ES-I3 (cell line): ENCODE data around the gene RARG.
"Not testable (repeated sequence)": the region's sequence is repeated elsewhere in the genome, so short reads cannot be mapped to it uniquely, and the experiment has no call there.

Experiments used
- H3K36me3 ChIP-seq: 2 replicates; pipeline ENCODE4 v1.6.1; 2013; ENCODE audit warnings: mild to moderate bottlenecking, low read length, control low read depth, moderate library complexity; ENCODE audit not compliant: insufficient read depth
- H3K4me1 ChIP-seq: 2 replicates; pipeline ENCODE4 v1.6.1; 2013; ENCODE audit warnings: mild to moderate bottlenecking, control low read depth, low read length; ENCODE audit not compliant: insufficient read depth
- H3K9ac ChIP-seq: 2 replicates; pipeline ENCODE4 v1.6.1; 2013; ENCODE audit warnings: low read depth, mild to moderate bottlenecking, low read length, moderate library complexity
- H3K9me3 ChIP-seq: 2 replicates; pipeline ENCODE4 v1.6.1; 2013; ENCODE audit warnings: mild to moderate bottlenecking, low read length, moderate library complexity; ENCODE audit not compliant: control insufficient read depth, insufficient read depth

The RARG gene

DNA sequence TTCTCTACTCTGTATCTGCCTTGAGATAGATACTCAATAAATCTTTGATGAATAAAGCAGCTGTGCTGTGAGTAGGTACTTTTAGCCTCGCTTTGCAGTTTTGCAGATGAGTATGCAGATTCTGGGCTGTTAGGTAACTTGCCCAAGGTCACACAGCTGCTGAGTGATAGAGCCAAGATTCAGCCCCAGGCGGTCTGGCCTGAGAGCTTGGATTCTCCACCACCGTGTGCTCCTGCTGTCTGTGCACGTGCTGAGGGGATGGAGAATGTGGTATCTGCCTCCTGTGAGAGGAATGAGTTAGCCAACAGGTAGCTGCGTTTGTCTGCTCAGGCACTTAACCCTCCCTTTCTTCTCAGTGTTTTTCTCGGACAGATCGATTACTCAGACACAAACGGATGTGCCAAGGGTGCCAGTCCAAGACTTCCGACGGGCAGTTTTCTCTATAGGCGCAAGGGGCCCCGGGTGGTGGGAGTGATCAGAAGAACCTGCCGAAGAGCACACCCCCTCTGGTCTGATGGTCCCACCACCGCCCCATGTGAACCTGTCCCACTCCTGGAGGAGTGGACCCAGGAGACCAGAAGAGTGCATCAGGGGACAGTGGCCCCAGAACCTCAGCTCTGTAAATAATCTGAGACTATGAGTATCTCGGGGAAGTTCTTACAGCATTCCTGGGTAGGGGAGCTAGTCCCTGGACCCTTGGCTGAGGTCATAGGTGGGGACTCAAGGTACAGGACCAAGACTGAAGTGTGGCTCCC, 44.7 kb downstream of the RARG start:
- Histone ChIP-seq H3K4me1 (no peaks in the 10 kb centered on the region), H3K36me3 (no peaks in the 10 kb centered on the region; the same call in none of the 2 replicates), H3K9ac (no peak overlapping the region), H3K9me3 (no peaks in the 10 kb centered on the region)

DNA sequence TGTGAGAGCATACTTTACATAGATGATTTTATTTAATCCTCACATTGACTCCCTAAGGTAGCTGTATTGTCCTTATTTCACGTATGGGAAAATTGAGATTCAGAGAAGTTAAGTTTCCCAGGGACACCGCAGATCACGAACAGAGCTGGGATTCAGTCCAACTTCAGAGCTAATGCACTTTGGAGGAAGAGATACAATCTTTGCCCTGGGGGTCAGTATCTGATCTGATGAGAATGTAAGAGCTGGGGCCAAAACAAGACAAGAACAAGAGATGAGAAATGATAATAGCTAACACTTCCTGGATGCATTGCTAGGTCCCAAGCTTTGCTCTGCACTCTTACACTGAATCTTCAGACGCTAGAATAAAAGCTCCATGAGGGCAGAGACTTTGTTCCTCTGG, 45.3 kb downstream of the RARG start:
- Histone ChIP-seq H3K36me3 (no peaks in the 10 kb centered on the region; the same call in none of the 2 replicates), H3K9ac (no peak overlapping the region), H3K4me1 (peaks cover under 1% of the 10 kb centered on the region; the same call in 1 of the 2 replicates), H3K9me3 (no peaks in the 10 kb centered on the region)

DNA sequence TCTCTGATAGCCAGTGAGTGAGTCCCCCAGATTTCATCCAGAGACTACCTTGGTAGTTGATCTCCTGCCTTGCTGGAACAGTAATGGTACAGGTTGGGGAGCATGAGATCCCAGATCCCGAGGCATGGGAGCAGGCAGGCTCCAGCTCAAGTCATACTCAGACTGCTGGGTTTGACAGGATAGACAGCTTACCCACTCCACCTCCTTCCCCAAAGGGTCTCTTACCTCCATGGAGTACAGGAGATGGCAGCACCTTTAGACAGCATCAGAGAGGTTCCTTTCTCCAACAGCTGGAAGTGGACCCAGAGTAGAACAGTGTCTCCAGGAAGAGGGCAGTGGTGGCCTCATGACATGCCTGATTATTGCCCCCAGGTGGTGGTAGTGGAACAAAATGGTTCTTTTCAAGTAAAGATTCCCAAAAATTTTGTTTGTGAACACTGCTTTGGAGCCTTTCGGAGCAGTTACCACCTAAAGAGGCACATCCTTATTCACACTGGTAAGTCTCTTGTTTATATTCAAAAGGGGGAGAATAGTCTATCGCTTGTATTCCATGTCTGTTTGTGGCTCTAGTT, 46.3 kb downstream of the RARG start:
- Histone ChIP-seq H3K4me1 (peaks cover 4% of the 10 kb centered on the region; the same call in 1 of the 2 replicates), H3K9ac (no peak overlapping the region), H3K9me3 (no peaks in the 10 kb centered on the region), H3K36me3 (no peaks in the 10 kb centered on the region; the same call in none of the 2 replicates)

DNA sequence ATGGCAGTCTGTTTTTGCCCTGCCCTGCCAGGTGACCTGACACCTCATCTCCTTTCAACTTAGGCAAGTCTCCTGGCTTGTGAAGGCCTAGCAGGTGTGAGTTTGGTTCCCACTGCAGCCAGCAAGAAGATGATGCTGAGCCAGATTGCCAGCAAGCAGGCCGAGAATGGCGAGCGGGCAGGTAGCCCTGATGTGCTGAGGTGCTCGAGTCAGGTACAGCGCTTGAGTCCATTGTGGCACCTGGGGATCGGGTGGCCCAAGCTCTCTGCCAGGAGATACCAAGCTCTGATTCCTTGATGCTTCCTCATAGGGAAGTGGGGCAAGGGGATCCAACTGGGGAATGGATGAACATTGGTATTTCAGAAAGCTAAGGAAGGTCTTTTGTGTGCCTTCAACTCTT, 47.2 kb downstream of the RARG start:
- no peak overlapping the region for H3K9ac ChIP-seq
- no peaks in the 10 kb centered on the region; the same call in none of the 2 replicates for H3K36me3 ChIP-seq
- H3K9me3 ChIP-seq: no peaks in the 10 kb centered on the region
- H3K4me1 ChIP-seq: peaks cover 4% of the 10 kb centered on the region; the same call in 1 of the 2 replicates

DNA sequence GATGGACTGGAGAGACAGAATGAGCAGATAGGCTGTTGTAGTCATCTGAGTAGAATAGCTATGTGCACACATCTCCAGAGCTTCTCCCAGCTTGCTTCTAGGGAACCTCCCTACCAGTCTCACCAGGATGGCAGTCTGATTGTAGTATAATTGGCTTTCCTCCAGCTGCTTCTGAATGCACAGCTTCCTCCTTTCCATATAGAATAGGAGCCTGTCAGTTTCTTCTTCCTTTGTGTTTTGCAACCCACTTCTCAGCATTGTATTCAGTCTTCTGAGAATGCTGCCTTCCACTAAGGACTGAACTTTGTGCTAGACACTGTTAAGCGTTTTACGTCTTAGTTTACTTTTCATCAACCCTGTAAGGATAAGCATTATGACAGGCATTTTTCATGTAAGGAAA, 49.1 kb downstream of the RARG start:
- Histone ChIP-seq H3K9me3 (no peaks in the 10 kb centered on the region), H3K36me3 (no peaks in the 10 kb centered on the region; the same call in none of the 2 replicates), H3K4me1 (peaks cover 4% of the 10 kb centered on the region; the same call in 1 of the 2 replicates), H3K9ac (no peak overlapping the region)

DNA sequence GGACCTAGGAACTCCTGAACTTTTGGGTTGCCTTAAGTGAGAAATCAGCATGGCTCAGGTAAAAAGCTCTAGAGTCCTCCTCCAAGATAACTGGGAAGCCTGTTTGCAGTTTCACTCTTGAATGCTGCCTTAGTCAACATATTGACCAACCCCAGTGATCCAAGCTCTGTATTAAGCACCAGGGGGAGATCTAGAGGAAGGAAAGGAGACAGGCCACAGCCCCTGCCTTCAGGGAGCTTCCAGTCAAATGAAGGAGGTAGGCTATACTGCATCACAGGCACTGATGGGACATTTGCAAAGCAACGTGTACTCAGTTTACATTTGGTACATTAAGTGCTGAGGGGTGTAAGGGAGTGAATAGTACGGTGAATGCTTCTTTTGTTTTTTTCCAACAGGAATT, 50.1 kb downstream of the RARG start:
- H3K36me3 ChIP-seq: no peaks in the 10 kb centered on the region; the same call in none of the 2 replicates
- no peak overlapping the region for H3K9ac ChIP-seq
- no peaks in the 10 kb centered on the region for H3K9me3 ChIP-seq
- H3K4me1 ChIP-seq: peaks cover 4% of the 10 kb centered on the region; the same call in 1 of the 2 replicates

DNA sequence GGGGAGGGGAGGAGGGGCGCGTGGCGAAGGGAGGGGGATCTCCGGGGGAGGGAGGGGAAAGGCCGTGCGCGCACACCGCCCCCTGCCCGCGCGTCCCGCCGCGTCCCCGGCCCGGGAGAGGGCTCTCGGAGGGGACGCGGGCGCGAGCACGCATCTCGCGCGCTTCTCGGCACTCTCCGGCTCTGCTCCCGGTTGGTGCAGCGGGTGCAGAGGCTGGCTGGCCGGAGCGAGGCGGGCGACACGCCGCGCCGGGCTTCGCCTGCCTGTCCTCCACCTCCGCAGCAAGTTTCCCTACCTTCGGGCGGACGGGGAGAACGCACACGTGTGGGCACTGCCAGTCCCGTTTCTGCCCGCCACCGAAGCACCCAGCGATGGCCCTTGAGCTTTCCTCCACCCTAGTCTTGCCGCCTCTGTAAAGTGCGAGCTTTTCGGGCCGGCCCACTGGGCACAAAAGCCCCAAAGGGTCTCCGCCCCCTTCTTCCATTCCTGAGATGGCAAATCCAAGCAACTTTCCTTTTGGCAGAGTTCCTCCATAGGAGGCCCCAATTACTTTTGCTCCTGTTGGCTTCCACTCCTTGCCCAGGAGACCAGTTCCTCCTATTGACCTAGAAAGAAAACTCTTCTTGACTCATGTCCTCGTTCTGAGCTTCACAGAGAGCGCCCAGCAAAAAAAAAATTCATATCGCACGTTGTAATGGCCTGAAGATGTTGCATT, 50.9 kb downstream of the RARG start:
- H3K9ac ChIP-seq: peak overlapping the region; percentile 63
- no peaks in the 10 kb centered on the region for H3K9me3 ChIP-seq
- peaks cover 4% of the 10 kb centered on the region; the same call in 1 of the 2 replicates for H3K4me1 ChIP-seq
- no peaks in the 10 kb centered on the region; the same call in 1 of the 2 replicates for H3K36me3 ChIP-seq

DNA sequence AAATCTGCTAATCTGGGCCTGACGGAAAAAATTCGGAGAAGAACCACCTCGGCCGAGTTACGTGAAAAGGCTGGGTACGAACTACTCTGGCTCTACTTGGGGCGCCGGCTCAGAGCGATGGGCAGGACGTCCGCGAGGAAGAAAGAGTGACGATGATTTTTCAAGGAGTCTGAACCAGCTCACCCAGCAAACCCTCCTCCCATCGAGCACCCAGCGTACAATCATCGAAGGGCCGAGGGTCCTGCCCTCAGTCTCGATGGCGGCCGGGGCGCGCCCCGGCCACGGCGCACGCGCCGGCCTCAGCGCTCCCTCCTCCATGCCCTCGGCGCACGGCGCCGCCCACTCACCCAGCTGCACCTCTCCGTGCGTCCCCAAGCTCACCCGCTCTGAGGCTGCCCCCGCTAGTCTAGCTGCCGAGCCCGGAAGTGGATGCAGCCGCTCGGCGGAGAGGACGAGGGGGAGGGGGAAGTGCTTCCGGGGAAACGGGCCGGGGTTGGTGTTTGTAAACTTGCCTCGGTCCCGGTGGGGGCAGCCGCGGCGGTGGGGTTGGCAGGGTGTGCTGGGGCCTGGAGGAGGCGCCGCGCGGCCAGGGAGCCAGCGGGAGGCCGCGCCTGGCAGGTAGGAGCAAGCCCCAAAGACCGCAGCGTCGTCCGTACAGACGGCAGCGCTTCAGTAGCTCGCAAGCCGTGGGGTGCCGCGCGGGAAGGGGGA, 51.6 kb downstream of the RARG start, which contains the start of the genes CSAD and ZNF740:
TSS of gene CSAD (minus strand) at position 706 of the 711 bp plus-strand sequence. CDS start 7,455 bp downstream, outside the sequence.
TSS of gene ZNF740 (plus strand) at position 503 of the 711 bp plus-strand sequence. CDS start 1,262 bp downstream, outside the sequence.
- Histone ChIP-seq H3K4me1 (peaks cover 6% of the 10 kb centered on the region; the same call in 1 of the 2 replicates), H3K9ac (peak within 1 kb of the TSS; percentile 63), H3K9me3 (no peaks in the 10 kb centered on the region), H3K36me3 (no peaks in the 10 kb centered on the region; the same call in 1 of the 2 replicates)

DNA sequence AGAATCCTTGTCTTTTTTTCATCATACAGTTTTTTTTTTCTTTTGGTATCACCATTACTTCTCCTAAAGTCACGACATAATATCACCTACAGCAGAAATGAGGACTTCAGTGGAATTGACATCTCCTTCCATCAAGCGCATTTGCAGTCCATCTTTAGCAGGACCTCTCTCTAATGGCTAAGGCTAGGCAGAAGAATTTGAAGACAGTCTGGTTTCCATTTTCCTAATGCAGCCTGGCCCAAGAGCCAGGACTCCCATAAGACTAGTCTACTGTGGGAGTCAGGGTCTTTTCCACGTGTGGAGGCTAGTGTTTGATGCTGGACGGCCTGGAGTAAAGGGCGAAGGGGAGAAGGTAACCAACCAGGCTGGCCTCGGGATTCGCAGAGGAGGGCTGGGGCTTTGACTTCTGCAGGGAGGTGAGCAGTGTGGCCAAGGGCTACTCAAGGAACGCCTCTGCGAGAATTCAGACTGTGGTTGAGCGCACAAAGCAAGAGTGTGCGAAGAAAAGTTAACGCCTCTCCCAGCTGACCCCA, 52.3 kb downstream of the RARG start:
- Histone ChIP-seq H3K4me1 (peaks cover 9% of the 10 kb centered on the region), H3K9me3 (no peaks in the 10 kb centered on the region)

DNA sequence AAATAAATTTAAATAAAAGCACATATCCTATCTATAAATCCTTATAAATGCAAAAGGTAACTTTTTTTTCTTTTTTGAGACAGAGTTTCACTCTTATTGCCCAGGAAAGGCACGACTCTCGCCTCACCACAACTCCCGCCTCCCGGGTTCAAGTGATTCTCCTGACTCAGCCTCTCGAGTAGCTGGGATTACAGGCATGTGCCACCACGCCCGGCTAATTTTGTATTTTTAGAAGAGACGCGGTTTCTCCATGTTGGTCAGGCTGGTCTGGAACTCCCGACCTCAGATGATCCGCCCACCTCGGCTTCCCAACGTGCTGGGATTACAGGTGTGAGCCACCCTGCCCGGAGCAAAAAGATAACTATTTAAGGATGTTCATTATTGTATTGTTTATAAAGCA, 53.2 kb downstream of the RARG start:
- not testable (repeated sequence) for H3K9ac ChIP-seq, H3K4me1 ChIP-seq, H3K36me3 ChIP-seq, H3K9me3 ChIP-seq

More for the DNA sequence above, 52.3 kb downstream of the RARG start:
- peak overlapping the region; percentile 63 for H3K9ac ChIP-seq
- H3K36me3 ChIP-seq: no peaks in the 10 kb centered on the region; the same call in 1 of the 2 replicates

DNA sequence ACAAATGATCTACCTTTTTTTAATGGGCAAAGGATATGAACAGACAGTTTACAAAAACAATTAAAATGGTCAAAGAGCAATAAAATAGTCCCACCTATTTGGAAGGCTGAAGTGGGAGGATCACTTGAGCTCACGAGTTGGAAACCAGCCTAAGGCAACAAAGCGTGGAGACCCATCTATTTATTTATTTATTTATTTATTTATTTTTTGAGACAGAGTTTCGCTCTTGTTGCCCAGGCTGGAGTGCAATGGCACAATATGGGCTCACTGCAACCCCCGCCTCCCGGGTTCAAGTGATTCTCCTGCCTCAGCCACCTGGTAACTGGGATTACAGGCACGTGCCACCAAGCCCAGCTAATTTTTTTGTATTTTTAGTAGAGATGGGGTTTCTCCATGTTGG, 54.6 kb downstream of the RARG start:
- not testable (repeated sequence) for H3K9ac ChIP-seq, H3K36me3 ChIP-seq, H3K4me1 ChIP-seq, H3K9me3 ChIP-seq

DNA sequence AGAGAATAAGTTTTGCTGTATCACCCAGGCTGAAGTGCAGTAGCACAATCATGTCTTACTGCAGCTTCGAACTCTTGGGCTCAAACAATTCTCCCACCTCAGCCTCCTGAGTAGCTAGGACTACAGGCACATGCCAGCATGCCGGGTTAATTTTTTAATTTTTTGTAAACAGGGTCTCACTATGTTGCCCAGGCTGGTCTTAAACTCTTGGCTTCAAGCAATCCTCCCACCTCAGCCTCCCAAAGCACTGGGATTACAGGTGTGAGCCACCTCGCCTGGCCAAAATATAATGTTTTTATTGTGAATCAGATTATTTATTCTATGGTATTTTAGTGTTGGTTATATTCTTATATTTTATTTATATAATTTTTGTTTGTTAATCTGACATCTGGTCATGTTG, 55.3 kb downstream of the RARG start:
- H3K9me3 ChIP-seq: no peaks in the 10 kb centered on the region
- no peak overlapping the region for H3K9ac ChIP-seq
- H3K36me3 ChIP-seq: no peaks in the 10 kb centered on the region
- peaks cover 8% of the 10 kb centered on the region for H3K4me1 ChIP-seq

DNA sequence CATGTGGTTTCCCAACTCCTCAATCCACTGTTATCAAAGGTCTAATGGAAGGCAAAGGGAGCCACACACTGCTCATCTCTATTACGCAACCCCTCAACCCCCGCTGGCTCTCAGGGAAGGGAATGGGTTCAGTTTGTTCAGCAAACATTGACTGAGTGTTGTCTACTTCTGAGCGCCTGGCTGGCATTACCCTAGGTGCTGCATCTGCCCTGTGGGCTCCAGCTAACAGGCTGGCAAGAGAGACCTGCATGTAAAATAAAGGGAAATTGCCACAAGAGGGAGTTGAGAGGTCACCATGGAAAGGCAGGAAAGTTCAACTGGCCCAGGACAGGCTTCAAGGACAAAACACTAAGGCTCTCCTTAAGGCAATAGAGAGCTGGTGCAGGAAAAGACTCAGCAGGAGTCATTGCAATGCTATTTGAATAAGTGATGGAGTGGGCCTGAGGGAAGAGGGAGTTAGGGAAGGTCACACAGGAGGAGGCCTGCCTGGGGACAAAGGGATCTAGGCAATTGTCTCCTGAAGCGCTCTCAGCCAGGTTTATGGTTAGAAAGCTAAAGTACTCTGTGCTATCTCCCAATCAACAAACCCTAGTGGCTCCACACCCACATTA, 57.0 kb downstream of the RARG start:
- Histone ChIP-seq H3K9ac (no peak overlapping the region), H3K9me3 (no peaks in the 10 kb centered on the region), H3K4me1 (peaks cover 9% of the 10 kb centered on the region; the same call in 1 of the 2 replicates)

More for the DNA sequence above, 57.0 kb downstream of the RARG start:
- H3K36me3 ChIP-seq: no peaks in the 10 kb centered on the region
